Measurements from ENCODE around the gene COQ8A.

The COQ8A gene

GRCh38 chr1:226940029-226940805, at the start of gene COQ8A:
Gene COQ8A, plus strand, starts transcription at chr1:226940294. Its CDS starts 21,092 bp downstream, at chr1:226961386.
- in situ Hi-C loops (cut with MboI; ENCODE audit: low sequenced_read_pairs) = no loop called here

- in situ Hi-C loops (cut with MboI; ENCODE audit: low sequenced_read_pairs) = no loop called here
These were observed 49.6 kb upstream of the COQ8A start for GRCh38 chr1:226890331-226891108.

GRCh38 chr1:226891346-226891745, 48.7 kb upstream of the COQ8A start:
- in situ Hi-C loops (cut with MboI; ENCODE audit: low sequenced_read_pairs) = no loop called here

GRCh38 chr1:226891846-226892523, 48.1 kb upstream of the COQ8A start:
- in situ Hi-C loops (cut with MboI; ENCODE audit: low sequenced_read_pairs) = no loop called here

GRCh38 chr1:226892524-226892875, 47.6 kb upstream of the COQ8A start:
- in situ Hi-C loops (cut with MboI; ENCODE audit: low sequenced_read_pairs) = no loop called here

GRCh38 chr1:226893936-226894335, 46.2 kb upstream of the COQ8A start:
- in situ Hi-C loops (cut with MboI; ENCODE audit: low sequenced_read_pairs) = no loop called here

GRCh38 chr1:226894826-226895225, 45.3 kb upstream of the COQ8A start:
- in situ Hi-C loops (cut with MboI; ENCODE audit: low sequenced_read_pairs) = no loop called here

GRCh38 chr1:226895644-226896043, 44.5 kb upstream of the COQ8A start:
- in situ Hi-C loops (cut with MboI; ENCODE audit: low sequenced_read_pairs) = no loop called here

- in situ Hi-C loops (cut with MboI; ENCODE audit: low sequenced_read_pairs) = no loop called here
These were observed 41.8 kb upstream of the COQ8A start for GRCh38 chr1:226898246-226898645.

- in situ Hi-C loops (cut with MboI; ENCODE audit: low sequenced_read_pairs) = no loop called here
These were observed 38.7 kb upstream of the COQ8A start for GRCh38 chr1:226901421-226901820.

GRCh38 chr1:226902601-226903000, 37.5 kb upstream of the COQ8A start:
- in situ Hi-C loops (cut with MboI; ENCODE audit: low sequenced_read_pairs) = no loop called here

- in situ Hi-C loops (cut with MboI; ENCODE audit: low sequenced_read_pairs) = no loop called here
These were observed 36.0 kb upstream of the COQ8A start for GRCh38 chr1:226903819-226904716.

GRCh38 chr1:226904772-226905171, 35.3 kb upstream of the COQ8A start:
- in situ Hi-C loops (cut with MboI; ENCODE audit: low sequenced_read_pairs) = no loop called here

- in situ Hi-C loops (cut with MboI; ENCODE audit: low sequenced_read_pairs) = no loop called here
These were observed 31.7 kb upstream of the COQ8A start for GRCh38 chr1:226908419-226908818.

GRCh38 chr1:226908913-226909312, 31.2 kb upstream of the COQ8A start:
- in situ Hi-C loops (cut with MboI; ENCODE audit: low sequenced_read_pairs) = no loop called here

- in situ Hi-C loops (cut with MboI; ENCODE audit: low sequenced_read_pairs) = no loop called here
These were observed 27.4 kb upstream of the COQ8A start for GRCh38 chr1:226912587-226913176.

GRCh38 chr1:226915672-226915995, 24.5 kb upstream of the COQ8A start:
- in situ Hi-C loops (cut with MboI; ENCODE audit: low sequenced_read_pairs) = no loop called here

- in situ Hi-C loops (cut with MboI; ENCODE audit: low sequenced_read_pairs) = no loop called here
These were observed 23.6 kb upstream of the COQ8A start for GRCh38 chr1:226916497-226916896.

- in situ Hi-C loops (cut with MboI; ENCODE audit: low sequenced_read_pairs) = no loop called here
These were observed 20.5 kb upstream of the COQ8A start for GRCh38 chr1:226919587-226919986.

- in situ Hi-C loops (cut with MboI; ENCODE audit: low sequenced_read_pairs) = no loop called here
These were observed 20.1 kb upstream of the COQ8A start for GRCh38 chr1:226919995-226920394.

All from HL-60/S4 treated with phorbol 12-myristate 13-acetate at 8.2 ng/mL for 4 days and 3 days (cell line).